Liver (tissue), 3 donors: ENCODE results near the gene BRAT1.

Experiments
- EGR1 ChIP-seq, 2 donors: IDR thresholded peaks; 2 replicates each; pipeline ENCODE4 v1.6.1; 2016 to 2018; ENCODE audit warnings: antibody characterized with exemption in 2 of 2, low read depth in 2 of 2
- GABPA ChIP-seq, 2 donors: IDR thresholded peaks in 1 of 2; conservative IDR thresholded peaks in 1 of 2; 2 replicates each; pipeline ENCODE4 v1.6.1; 2016; ENCODE audit warnings: antibody characterized with exemption in 2 of 2, mild to moderate bottlenecking in 1 of 2, moderate library complexity in 1 of 2
- HNF4A ChIP-seq, 2 donors: conservative IDR thresholded peaks; 2 replicates each; pipeline ENCODE4 v1.6.1; 2016; ENCODE audit warnings: antibody characterized with exemption in 2 of 2, mild to moderate bottlenecking in 2 of 2
- HNF4G ChIP-seq: IDR thresholded peaks from 2 replicates; pipeline ENCODE4 v1.6.1; 2016; ENCODE audit warnings: antibody characterized with exemption
- JUND ChIP-seq, 2 donors: IDR thresholded peaks; 2 replicates each; pipeline ENCODE4 v1.6.1; 2016; ENCODE audit warnings: antibody characterized with exemption in 2 of 2
- RAD21 ChIP-seq, 2 donors: IDR thresholded peaks; 2 replicates each; pipeline ENCODE4 v1.6.1; 2016; ENCODE audit warnings: antibody characterized with exemption in 2 of 2, mild to moderate bottlenecking in 2 of 2
- SP1 ChIP-seq: IDR thresholded peaks from 2 replicates; pipeline ENCODE4 v1.6.1; 2018; ENCODE audit warnings: antibody characterized with exemption, mild to moderate bottlenecking
- TAF1 ChIP-seq: conservative IDR thresholded peaks from 2 replicates; pipeline ENCODE4 v1.6.1; 2016; ENCODE audit warnings: antibody characterized with exemption, mild to moderate bottlenecking
- TF ChIP-seq, protein P1 (sequence below): IDR thresholded peaks from 2 replicates; pipeline ENCODE4 v1.6.1; 2016; ENCODE audit warnings: antibody characterized with exemption
- TF ChIP-seq, protein P2 (sequence below): fragments of 150-350 bp; IDR thresholded peaks from 2 replicates; pipeline ENCODE4 v1.5.1; 2017; ENCODE audit warnings: improper control_type of control experiment, low read depth, low read length; ENCODE audit not compliant: missing input control
- TF ChIP-seq, protein P3 (sequence below): IDR thresholded peaks from 2 replicates; pipeline ENCODE4 v1.6.1; 2016; ENCODE audit warnings: antibody characterized with exemption, mild to moderate bottlenecking
- TF ChIP-seq, protein P4 (sequence below): IDR thresholded peaks from 2 replicates; pipeline ENCODE4 v1.6.1; 2016; ENCODE audit warnings: antibody characterized with exemption
- TF ChIP-seq, protein P5 (sequence below): IDR thresholded peaks from 2 replicates; pipeline ENCODE4 v1.6.1; 2016; ENCODE audit warnings: antibody characterized with exemption
- donor health status: healthy.
- donor health status: healthy.

DNA sequence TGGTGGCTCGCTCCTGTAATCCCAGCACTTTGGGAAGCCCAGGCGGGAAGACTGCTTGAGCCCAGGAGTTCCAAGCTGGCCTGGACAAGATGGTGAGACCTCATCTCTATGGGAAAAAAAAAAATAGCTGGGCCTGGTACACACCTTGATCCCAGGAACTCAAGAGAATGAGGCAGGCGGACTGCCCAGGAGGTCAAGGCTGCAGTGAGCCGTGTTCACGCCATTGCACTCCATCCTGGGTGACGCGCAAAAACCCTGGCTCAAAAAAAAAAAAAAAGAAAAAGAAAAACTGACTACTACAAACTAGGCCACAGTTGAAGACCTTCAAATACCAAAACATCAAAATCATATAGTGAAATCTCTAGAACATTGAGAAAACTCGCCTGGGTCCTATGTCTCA, 3.9 kb downstream of the BRAT1 start:
- TF ChIP-seq, protein P1, sequence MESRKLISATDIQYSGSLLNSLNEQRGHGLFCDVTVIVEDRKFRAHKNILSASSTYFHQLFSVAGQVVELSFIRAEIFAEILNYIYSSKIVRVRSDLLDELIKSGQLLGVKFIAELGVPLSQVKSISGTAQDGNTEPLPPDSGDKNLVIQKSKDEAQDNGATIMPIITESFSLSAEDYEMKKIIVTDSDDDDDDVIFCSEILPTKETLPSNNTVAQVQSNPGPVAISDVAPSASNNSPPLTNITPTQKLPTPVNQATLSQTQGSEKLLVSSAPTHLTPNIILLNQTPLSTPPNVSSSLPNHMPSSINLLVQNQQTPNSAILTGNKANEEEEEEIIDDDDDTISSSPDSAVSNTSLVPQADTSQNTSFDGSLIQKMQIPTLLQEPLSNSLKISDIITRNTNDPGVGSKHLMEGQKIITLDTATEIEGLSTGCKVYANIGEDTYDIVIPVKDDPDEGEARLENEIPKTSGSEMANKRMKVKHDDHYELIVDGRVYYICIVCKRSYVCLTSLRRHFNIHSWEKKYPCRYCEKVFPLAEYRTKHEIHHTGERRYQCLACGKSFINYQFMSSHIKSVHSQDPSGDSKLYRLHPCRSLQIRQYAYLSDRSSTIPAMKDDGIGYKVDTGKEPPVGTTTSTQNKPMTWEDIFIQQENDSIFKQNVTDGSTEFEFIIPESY: no peak
- TF ChIP-seq, protein P2, sequence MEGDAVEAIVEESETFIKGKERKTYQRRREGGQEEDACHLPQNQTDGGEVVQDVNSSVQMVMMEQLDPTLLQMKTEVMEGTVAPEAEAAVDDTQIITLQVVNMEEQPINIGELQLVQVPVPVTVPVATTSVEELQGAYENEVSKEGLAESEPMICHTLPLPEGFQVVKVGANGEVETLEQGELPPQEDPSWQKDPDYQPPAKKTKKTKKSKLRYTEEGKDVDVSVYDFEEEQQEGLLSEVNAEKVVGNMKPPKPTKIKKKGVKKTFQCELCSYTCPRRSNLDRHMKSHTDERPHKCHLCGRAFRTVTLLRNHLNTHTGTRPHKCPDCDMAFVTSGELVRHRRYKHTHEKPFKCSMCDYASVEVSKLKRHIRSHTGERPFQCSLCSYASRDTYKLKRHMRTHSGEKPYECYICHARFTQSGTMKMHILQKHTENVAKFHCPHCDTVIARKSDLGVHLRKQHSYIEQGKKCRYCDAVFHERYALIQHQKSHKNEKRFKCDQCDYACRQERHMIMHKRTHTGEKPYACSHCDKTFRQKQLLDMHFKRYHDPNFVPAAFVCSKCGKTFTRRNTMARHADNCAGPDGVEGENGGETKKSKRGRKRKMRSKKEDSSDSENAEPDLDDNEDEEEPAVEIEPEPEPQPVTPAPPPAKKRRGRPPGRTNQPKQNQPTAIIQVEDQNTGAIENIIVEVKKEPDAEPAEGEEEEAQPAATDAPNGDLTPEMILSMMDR: no peak
- TF ChIP-seq, protein P3, sequence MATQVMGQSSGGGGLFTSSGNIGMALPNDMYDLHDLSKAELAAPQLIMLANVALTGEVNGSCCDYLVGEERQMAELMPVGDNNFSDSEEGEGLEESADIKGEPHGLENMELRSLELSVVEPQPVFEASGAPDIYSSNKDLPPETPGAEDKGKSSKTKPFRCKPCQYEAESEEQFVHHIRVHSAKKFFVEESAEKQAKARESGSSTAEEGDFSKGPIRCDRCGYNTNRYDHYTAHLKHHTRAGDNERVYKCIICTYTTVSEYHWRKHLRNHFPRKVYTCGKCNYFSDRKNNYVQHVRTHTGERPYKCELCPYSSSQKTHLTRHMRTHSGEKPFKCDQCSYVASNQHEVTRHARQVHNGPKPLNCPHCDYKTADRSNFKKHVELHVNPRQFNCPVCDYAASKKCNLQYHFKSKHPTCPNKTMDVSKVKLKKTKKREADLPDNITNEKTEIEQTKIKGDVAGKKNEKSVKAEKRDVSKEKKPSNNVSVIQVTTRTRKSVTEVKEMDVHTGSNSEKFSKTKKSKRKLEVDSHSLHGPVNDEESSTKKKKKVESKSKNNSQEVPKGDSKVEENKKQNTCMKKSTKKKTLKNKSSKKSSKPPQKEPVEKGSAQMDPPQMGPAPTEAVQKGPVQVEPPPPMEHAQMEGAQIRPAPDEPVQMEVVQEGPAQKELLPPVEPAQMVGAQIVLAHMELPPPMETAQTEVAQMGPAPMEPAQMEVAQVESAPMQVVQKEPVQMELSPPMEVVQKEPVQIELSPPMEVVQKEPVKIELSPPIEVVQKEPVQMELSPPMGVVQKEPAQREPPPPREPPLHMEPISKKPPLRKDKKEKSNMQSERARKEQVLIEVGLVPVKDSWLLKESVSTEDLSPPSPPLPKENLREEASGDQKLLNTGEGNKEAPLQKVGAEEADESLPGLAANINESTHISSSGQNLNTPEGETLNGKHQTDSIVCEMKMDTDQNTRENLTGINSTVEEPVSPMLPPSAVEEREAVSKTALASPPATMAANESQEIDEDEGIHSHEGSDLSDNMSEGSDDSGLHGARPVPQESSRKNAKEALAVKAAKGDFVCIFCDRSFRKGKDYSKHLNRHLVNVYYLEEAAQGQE: no peak
- TF ChIP-seq, protein P4, sequence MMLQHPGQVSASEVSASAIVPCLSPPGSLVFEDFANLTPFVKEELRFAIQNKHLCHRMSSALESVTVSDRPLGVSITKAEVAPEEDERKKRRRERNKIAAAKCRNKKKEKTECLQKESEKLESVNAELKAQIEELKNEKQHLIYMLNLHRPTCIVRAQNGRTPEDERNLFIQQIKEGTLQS: no peak
- TF ChIP-seq, protein P5, sequence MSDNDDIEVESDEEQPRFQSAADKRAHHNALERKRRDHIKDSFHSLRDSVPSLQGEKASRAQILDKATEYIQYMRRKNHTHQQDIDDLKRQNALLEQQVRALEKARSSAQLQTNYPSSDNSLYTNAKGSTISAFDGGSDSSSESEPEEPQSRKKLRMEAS: no peak
- TF ChIP-seq JUND (IDR thresholded peaks at IDR 0.05): no peak
- TF ChIP-seq GABPA (IDR thresholded peaks at IDR 0.05 in 1 of 2, conservative IDR thresholded peaks at IDR 0.05 in 1 of 2): no peak
- no peak for TF ChIP-seq TAF1
- no peak for TF ChIP-seq SP1
- TF ChIP-seq HNF4G: no peak
- no peak for TF ChIP-seq HNF4A (conservative IDR thresholded peaks at IDR 0.05)
- no peak for TF ChIP-seq EGR1 (IDR thresholded peaks at IDR 0.05; ENCODE audit: low read depth in 2 of 2)
- TF ChIP-seq RAD21 (IDR thresholded peaks at IDR 0.05): no peak
